Endothelial cell of hepatic sinusoid (primary cell): ENCODE results near the gene TENM3.

Experiments used
- in situ Hi-C: cut with HindIII; loops from 2 replicates; pipeline ENCODE4 v1.10.0; 2017; ENCODE audit warnings: low sequenced_read_pairs

Gene TENM3

GRCh38 chr4:182823576-182823975 is 580.4 kb downstream of the TENM3 start:
- in situ Hi-C loops = no loop called here

- in situ Hi-C loops = no loop called here
These were observed 581.8 kb downstream of the TENM3 start for GRCh38 chr4:182825003-182825402.

- in situ Hi-C loops = no loop called here
These were observed 582.6 kb downstream of the TENM3 start for GRCh38 chr4:182825786-182826185.

- in situ Hi-C loops = no loop called here
These were observed 583.2 kb downstream of the TENM3 start for GRCh38 chr4:182826391-182826790.

DNA sequence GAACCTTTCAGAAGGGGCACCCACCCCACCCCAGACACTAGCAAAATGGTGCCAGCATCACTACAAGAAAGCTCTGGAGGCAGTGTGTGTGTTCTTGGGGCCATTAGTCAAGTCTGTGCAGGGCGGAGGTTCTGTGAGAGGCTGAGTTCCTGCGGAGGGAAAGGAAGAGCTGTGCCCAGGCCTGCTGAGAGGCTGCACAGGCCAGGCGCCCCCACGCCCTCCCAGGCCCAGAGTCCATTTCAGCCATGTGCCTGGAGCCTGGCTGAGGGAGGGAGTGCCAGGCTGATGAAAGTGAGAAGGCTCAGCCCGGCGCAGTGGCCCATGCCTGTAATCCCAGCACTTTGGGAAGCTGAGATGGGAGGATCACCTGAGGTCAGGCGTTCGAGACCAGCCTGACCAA is 584.0 kb downstream of the TENM3 start:
- in situ Hi-C loops = no loop called here

GRCh38 chr4:182827954-182828353 is 584.8 kb downstream of the TENM3 start:
- in situ Hi-C loops = no loop called here

GRCh38 chr4:182828360-182829025 is 585.3 kb downstream of the TENM3 start:
- in situ Hi-C loops = no loop called here

DNA sequence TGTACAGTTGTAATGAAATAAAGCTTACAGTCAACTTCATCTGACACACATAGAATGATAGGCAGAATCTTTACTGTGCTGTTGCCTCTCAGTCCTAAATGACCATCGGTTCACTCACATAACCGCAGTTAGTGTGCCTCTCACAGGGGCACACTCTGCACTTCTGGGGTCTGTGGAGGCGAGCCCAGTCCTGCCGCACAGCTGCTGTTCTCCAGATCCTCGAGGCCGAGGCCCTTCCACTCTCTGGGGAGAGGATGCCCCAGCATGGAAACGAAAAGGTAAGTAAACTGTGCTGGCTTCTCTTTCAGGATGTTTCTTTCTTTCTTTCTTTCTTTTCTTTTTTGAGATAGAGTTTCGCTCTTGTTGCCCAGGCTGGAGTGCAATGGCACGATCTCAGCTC is 586.0 kb downstream of the TENM3 start:
- in situ Hi-C loops = no loop called here

DNA sequence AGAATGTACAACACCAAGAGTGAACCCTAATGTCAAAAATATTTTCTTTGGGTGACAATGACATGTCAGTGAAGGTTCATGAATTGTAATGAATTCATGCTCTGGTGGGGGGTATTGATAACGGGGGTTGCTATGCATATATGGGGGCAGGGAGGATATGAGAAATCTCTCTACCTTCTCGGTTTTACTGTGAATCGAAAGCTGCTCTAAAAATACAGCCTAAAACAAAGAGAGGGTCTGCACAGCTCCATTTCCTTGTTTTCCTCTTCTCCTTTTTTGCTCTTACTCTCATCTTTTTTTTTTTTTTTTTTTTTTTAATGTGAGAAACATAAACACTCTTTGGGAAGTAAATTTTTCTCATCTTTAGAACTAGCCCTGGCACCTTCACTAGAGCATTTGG is 588.2 kb downstream of the TENM3 start:
- in situ Hi-C loops = no loop called here

DNA sequence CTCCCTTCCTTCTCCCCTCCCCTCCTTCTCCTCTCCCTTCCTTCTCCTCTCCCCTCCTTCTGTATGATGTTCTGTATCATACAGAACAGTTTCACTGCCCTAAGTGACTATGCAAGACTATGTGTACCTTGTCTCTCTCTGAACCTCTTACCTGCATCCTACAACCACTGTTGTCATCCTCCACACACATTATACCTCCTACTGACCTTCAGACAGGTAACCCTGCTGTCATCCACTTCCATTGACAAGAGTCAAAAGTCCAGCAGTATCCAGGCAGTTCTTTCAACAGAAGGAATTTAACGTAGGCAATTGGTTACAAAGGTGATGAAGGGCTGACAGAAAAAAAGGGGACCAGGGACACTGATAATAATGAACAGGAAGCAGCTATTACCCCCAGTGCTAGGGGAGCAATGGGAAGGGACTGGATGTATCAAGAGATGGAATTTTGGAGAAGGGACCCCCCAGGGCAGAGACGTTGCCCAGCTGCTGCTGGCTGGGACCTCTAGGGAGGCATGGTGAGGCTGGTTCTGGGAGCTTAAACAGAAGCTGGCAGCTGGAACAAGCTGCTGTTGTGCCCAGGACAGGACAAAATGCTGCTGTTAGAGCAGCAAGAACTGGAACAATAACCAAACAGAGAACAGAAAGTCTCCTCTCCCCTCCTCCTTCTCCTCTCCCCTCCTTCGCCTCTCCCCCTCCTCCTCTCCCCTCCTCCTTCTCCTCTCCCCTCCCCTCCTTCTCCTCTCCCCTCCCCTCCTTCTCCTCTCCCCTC is 589.3 kb downstream of the TENM3 start:
- in situ Hi-C loops = no loop called here

- in situ Hi-C loops = no loop called here
These were observed 592.0 kb downstream of the TENM3 start for GRCh38 chr4:182835006-182835740.

DNA sequence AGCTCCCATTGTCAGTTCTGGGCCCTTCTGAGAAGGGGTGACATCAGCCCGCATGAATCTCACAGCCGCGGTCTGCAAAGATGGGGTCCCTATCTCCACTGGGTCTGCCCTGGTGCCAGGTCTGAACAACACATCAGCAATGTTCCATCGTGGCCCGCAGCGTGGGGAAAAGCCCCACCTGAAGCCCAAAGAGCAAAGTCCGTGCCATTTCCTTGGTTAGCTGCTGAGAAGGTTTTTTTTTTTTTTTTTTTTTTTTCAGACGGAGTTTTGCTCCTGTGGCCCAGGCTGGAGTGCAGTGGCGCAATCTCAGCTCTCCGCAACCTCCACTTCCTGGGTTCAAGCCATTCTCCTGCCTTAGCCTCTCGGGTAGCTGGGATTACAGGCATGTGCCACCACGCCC is 594.6 kb downstream of the TENM3 start:
- in situ Hi-C loops = no loop called here

DNA sequence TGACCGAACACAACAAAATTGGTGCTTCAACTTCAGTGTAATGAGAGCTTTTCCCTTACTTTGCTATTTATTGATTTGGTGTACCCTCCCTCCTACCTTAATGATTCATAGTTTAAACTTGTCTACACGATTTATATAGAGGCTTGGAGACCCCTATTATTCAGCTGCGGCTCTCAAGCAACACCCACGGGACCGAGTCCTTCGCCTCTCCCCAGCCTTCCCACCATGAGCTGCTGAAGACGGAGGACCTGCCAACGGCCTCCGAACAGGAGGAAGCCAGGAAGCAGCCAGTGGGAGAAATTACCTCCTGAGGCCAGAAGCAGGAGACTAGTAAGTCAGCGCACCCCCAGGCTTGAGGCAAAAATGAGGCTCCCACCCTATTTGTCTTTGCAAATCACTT is 595.3 kb downstream of the TENM3 start:
- in situ Hi-C loops = no loop called here

- in situ Hi-C loops = no loop called here
These were observed 596.1 kb downstream of the TENM3 start for GRCh38 chr4:182839256-182839655.

DNA sequence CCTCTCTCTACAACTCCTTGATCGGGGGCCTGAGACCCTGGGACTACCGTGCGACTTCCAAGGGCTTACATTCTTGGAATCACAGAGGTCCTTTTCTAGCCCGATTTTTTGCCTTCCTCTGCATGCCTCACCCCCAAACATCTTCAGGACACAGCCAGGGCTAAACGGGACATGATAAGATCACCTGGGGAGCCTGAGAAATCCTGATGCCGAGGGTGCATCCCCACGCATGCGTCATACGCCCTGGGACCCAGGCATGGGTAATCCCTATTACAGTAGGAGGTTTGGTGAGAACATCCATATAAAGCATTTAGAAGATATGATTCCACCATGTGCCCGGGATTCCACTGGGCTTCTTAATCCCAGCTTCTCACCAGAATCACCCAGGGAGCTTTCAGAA is 596.9 kb downstream of the TENM3 start:
- in situ Hi-C loops = no loop called here

DNA sequence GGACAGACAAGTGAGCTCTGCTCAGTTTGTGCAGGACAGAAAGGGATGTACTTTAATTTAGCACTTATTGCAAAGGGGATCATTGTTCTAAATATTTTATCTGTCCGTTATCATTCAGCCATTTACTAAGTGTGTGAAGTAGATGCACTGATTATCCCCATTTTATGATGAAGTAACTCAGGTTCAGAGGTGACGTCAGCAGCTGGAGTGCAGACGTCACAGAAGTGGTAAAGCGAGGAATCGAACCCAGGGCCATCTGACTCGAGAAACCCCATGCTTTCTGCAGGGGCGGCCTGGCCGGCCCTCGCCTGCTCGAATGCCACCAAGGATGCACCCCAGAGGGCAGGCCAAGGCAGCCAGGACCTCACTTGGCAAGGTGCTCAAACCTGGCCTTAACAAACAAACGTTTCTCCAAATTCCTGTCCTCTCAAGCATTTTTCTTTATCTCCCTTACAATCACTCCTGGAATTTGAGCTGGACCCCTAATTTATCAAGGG is 599.0 kb downstream of the TENM3 start:
- in situ Hi-C loops = no loop called here

DNA sequence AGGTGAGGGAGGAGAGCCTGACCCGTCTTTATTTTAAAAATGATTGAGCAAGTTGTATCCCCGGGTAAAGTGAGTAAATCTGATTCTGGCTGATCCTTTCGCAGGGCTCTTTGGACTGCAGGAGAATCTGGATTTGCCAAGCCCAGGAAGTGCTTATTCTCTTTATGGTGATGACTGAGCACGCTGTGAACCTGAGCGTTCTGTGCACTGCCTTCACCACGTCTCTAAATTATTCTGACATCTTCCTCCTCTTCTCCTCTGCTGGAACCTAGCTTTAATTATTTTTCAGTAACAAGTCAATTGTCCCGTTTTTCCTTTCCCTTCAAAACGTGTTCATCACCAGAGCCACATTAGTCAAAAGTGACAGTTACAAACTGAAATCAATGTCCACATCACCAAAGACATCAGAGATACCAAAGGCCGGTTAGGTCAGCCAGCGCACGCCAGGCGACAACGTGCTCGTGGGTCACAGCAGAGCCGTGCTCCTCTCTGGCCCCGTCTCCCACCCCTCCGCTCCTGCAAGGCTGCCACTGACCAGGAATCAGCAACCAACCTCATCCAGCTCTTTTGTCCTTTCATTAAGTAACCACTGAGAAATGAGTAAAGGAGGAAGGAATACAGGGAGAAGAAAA is 599.7 kb downstream of the TENM3 start:
- in situ Hi-C loops = no loop called here

DNA sequence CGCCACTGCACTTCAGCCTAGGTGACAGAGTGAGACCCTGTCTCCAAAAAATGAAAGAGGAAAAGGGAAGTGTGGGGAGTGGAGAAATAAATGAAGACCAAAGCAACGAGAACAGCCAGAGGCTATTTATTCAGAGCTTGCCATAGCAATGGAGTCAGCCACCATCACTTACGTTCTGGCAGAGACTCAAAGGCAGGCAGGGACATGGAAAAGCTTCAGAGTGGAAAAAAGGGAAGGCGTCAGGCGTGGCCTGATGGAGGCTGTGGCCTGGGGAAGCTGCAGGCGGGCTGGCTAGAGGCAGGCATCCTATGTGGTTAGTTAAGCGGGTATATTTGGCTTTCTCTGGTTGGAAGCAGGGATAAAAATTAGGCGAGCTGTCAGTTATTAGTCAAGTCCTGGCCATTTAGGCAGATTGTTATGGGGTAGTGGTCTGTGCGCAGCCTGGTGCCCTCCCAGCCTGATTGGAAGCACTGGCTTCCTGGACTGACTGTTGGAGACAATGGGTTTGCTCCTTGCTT is 600.7 kb downstream of the TENM3 start:
- in situ Hi-C loops = no loop called here

DNA sequence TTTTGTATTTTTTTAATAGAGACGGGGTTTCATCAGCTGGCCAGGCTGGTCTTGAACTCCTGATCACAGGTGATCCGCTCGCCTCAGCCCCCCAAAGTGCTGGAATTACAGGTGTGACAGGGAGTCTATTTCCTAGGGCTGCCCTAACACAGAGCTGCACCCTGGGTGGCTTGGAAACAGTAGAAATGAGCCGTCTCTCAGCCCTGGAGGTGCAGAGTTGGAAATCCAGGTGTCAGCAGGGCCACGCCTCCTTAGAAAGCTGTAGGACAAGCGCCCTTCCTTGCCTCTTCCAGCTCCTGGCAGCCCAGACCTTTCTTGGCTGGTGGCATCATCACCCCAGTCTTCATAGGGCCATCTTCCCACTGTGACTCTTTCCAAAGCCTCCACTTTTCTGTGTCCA is 602.4 kb downstream of the TENM3 start:
- in situ Hi-C loops = no loop called here

DNA sequence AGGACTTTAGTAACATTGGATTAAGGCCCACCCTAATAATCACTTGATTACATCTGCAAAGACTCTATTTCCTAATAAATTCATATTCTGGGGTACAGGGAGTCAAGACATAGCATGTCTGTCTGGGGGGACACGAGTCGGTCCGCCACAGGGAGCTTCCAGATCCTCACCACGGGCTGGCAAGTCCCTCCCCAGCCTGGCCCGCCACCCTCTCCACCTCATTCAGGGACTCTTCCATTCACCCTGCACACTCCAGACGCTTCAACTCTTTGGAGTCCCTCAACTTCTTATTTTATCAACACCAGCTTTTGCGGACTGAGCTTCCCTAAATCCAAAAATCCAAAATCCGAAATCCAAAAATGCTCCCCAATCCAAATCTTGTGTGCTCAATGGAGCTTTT is 602.8 kb downstream of the TENM3 start:
- in situ Hi-C loops = no loop called here
